SHP77 treated with DMSO at 0.1 percent for 48 hours (cell line): ENCODE measurements around the gene RGL2.
"Not testable (repeated sequence)": the region's sequence is repeated elsewhere in the genome, so short reads cannot be mapped to it uniquely, and the experiment has no call there.

Experiments used
- DNase-seq: peaks from one replicate; lab custom pipeline; 2025; lab: John Stamatoyannopoulos, UW

RGL2 gene

DNA sequence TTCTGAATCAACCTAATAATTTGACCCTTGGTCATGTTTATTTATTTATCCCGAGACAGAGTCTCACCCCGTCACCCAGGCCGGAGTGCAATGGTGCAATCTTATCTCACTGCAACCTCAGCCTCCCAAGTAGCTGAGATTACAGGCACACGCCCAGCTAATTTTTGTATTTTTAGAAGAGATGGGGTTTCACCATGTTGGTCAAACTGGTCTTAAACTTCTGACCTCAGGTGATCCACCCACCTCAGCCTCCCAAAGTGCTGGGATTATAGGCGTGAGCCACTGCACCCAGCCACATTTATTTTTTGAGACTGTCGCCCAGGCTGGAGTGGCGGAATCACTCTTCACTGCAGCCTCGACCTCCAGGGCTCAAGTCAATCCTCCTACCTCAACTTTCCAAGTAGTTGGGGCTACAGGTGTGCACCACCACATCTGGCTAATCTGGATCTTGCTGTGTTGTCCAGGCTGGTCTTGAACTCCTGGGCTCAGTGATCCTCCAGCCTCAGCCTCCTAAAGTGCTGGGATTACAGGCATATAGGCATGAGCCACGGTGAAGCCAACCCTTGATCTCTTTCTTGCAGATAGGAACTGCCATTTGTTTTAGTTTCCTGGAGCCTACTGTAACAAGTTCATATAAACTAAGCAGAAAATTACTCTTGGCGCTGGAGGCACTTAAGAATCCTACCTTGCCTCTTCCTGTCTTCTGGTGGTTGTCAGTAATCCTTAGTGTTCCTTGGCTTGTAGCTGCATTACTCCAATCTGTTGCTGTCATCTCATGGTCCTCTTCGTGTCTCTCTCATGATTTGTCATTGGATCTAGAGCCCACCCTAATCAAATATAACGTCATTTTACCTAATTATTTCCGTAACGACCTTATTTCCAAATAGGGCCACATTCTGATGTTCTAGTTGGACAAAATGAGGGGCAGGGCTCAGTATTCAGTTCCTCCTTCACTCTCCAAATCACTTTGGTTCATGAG is 24.5 kb downstream of the RGL2 start:
- DNase-seq = no peak

DNA sequence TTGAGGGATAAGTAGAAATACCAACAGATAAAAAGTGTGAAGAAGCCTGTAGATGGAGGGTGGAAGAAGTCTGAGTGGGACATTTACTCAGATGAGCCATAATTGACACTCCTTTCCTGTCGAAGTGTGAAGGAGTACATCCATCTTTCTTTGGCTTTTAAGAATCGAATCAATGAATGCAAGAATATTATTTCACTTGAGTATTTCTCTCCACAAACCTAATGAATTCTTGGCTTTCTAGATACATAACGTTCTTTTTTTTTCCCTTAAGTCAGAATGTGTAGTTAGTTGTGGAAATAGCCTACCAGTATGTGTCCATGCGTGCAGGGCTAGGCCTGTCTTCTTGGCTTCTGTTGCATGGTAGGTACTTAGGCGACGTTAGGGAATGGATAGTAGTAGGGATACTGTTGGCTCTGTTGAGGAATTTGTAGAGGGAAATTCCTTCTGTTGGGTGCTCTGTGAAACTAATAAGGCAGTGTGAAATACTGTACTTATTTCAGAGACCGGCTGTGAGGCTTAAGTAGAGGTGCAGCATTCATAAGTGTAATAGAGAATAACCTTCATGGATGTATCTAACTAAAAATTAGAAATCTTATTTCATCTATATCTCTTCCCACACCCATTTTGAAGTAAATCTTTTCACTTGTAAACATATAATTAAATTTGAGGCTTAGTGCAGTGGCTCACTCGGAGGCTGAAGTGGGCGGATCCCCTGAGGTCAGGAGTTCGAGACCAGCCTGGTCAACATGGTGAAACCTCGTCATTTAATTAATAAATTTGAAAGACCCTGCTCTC is 25.4 kb downstream of the RGL2 start:
- DNase-seq = no peak

DNA sequence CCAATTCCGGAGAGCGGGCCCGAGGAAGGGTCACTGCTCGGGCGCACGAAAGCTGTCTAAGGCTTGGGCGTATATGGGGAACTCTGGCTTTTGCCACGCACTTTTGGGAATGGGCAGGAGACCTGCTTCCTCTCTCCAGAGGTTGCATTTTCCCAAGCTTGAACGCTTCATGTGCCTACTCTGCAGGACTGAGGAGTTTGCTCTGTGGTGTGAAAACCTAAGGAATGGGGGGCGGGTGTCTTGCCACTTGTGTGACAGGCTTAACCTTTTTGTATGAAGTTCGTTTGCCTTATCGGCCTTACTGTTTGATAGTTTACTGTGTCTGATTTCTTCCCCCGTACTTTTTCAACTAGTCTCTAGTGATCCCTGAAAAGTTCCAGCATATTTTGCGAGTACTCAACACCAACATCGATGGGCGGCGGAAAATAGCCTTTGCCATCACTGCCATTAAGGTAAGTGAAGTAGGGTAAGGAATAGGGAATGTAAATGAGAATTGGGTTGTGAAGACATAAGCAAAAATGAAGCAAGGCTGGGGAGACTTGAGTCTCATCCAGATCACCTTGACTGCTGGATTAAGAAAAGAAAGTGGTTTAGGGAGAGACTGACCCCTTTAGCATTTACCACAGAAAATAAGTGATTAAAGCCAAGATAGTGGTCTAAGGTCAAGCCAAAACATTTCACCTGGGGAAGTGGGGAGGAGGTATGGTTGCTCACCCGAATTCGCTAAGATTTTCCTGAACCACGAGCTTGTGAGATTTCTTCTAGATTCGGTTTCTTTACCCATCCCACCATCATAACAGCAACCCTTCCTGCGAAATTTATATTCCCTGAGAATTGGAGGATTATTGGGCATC is 26.2 kb downstream of the RGL2 start:
- DNase-seq = no peak

DNA sequence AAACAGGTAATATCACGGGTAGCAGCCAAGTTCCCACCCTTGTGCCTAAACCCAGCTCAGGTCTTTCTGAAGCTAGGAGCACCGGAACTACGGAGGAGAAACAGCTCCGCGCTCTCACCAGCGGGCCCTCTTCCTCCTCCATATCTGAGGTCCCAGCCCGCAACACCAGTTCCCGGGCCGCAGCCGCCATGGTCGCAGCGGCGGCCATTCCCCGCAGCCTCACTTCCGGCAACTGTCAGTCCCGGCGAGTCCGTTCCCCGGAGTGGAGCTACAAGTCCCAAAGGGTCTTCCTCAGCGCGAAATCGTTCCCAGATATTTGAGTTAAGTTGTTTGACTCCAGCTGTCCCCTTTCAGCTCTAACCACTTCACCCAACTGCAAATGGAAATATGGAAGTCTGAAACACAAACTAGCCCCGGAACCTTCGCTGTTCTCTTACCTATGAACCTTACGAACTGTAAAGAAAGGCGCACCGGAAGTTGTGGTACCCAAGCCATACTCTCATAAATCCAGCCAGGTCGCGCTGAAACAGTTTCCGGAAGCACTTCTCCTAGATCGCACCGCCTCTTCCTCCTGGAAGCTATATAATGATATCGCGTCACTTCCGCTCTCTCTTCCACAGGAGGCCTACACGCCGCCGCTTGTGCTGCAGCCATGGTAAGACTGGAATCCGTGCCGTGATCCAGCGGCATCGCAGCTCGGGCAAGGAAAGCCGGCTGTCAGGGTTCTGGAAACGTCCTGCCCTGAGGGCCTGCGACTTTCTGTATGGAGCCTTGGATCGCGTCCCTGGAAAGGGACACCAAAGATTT is 27.1 kb downstream of the RGL2 start, which contains the start of the genes RPS18 and VPS52:
RPS18 (plus strand) TSS at position 608 of the 807 bp plus-strand sequence; CDS start at position 653, 45 bp downstream.
VPS52 (minus strand) TSS at position 409 of the 807 bp plus-strand sequence; CDS start at position 208, 201 bp downstream.
- peak; percentile 93 for DNase-seq

DNA sequence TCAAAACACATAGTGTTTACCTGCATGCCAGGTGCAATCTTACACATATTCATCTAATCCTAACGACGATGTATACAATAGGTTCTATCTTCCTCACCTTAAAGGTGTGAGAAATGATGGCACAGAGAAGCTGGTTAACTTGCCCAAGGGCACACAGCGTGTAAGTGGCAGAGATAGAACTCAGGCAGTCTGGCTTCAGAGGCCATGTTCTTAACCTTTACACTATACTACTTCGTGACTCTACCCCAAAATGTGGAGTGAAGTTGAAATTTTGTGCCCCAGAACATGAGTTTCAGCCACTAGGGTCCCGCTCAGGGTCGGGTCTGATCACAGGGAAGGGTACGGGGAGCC is 27.6 kb downstream of the RGL2 start:
- DNase-seq = peak; percentile 50

DNA sequence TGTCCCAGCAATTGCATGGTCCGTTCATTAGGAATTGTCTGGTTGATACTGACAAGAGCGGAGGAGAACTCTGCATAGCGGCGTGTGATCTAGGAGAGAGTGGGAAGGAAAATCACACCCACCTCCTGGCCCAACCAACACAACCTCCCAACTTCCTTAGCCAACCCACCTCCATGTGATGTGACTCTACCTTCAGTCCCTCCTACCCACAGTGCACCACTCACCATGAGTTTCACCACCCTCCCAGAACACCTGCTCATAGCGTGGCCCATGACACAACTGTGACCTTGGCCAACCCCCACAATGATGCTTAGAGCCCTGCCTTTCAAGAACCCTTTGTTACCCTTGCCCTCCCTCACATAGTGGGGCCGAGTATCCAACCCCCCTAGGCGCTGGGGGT is 34.7 kb downstream of the RGL2 start:
- no peak for DNase-seq

DNA sequence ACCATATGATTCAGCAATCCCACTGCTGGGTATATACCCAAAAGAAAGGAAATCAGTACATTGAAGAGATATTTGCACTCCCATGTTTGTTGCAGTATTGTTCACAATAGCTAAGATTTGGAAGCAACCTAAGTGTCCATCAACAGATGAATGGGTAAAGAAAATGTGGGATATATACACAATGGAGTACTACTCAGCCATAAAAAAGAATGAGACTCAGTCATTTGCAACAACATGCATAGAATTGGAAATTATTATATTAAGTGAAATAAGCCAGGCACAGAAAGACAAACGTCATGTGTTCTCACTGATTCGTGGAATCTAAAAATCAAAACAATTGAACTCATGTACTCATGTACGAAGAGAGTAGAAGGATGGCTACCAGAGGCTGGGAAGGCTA is 36.3 kb downstream of the RGL2 start:
- DNase-seq = not testable (repeated sequence)

DNA sequence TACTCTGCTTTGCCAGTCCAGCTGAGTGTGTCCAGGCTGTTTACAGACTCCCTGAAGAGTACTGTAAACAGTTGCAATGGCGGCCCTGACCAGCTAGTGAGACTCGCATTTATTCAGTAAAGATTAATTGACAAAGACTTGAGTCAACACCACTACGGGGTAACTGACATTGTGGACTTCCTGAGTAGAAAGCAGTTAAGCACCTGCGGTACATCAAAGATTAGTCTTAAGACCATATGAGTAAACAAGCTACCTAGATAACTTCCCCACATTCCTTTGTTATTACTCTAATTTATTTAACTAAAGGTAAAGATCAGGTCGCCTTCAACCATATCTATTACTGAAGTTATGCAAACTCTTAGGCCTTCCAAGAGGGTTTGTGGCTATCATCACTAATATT is 39.7 kb downstream of the RGL2 start:
- DNase-seq = no peak

DNA sequence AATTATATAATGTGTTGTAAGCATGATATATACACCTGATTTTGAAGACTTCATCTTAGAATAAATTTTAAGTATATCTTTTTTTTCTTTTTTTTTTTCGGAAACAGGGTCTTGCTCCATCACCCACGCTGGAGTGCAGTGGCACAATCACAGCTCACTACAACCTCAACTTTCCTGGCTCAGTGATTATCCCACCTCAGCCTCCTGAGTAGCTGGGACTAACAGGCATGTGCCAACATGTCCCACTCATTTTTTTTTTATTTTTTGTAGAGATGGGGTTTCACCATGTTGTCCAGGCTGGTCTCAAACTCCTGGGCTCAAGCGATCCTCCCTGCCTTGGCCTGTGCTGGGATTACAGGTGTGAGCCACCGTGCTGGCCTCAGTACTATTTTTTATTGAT is 44.2 kb downstream of the RGL2 start:
- DNase-seq = no peak

DNA sequence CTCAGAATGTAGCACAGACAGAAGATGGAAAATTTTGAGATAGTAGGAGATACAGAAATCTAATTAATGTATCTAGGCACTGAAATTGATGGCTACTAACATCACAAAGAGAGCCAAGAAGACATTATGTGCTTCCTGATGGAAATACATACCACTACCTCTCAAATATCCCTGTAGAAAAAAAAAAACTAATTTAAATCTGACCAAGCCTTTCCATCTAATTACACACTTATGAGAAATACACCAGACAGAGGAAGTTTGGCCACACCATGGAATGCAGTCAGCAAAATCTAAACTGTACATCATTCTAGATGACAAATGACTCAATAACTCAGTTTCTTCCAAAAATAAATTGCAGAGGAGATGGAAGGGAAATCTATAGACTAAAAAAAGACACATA is 46.0 kb downstream of the RGL2 start:
- no peak for DNase-seq

DNA sequence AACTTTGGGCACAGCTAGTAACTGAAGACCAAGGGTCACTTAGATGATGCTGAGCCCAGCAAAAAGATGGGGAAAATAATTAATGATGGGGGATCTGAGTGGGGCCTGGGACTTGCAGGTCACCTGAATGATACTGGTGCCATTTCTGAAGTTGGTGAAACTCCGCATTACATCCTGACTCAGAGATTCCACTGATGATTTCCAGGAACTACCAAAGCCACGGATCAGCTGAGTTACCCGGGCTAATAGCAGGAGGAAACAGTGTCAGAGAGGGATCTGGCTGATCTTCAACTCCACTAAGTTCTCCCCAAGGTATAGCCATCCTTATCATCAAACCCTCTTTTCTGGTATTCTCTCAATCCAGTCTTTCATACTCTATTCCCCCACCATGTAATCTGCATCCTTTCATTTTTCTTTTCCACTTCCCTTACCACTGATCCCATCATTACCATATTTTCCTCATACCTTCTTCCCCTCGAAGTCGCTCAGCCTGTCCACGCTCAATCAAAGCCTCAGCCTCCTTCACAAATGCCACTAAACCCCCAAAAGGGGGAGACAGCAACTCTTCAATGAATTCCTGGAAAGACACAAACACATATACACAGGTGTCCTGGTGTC is 47.2 kb downstream of the RGL2 start:
- no peak for DNase-seq

DNA sequence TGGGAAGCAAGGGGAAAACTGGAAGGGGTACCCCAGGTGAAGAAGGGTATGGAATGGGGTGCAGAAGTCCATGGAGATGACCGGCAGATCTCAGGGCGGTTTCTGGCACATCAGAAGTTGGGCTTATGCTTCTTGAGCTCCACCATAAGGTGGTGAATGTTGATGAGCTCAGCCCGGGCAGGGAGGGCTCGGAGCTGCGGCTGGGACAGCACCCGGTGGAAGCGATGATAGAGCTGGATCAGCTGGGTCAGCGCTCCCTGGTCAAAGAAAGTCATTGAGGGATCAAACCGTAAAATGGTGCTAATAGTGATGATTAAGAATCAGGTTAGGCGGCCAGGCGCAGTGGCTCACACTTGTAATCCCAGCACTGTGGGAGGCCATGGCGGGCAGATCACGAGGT is 48.0 kb downstream of the RGL2 start:
- DNase-seq = no peak

DNA sequence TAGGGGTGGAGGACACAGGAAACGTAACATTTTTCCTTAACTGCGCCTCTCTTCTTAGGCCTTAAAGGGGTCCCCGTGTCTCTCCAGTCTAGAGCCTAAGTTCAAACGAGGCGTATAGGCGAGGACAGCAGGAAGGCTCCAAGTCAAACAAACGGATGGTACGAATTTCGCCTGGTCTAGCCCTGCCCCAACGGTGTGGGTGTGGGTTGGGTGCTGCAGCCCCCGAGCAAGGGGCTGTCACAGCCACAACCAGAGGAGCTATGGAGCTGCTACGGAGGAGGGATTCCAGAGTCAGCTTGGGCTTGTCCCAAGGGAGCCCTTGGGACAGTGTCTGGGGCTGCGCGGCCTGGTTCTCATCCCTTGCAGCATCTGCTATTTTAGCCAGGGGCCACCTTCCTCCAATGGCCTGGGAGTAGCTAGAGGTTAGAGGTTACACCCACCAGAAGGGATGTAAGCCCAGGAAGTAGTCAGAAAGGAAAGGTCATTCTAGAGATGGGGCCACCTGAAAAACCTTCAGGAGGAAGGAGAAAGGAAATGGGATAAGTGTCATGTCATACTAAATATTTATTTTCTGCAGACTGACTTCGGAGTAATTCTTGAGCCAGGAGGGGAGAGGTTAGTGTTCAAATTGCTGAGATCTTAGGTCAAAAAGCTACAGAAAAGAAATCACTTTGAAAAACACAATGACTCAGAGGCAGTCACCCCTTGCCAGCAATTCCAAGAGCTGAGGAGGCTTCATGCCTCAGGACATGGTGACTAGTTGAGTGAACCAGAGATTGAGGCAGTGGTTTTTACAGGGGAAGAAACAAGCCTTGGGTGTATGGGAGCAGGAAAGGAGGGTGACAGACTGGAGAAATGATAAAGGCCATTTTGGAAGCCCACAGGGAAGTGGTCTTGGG is 48.8 kb downstream of the RGL2 start:
- no peak for DNase-seq

DNA sequence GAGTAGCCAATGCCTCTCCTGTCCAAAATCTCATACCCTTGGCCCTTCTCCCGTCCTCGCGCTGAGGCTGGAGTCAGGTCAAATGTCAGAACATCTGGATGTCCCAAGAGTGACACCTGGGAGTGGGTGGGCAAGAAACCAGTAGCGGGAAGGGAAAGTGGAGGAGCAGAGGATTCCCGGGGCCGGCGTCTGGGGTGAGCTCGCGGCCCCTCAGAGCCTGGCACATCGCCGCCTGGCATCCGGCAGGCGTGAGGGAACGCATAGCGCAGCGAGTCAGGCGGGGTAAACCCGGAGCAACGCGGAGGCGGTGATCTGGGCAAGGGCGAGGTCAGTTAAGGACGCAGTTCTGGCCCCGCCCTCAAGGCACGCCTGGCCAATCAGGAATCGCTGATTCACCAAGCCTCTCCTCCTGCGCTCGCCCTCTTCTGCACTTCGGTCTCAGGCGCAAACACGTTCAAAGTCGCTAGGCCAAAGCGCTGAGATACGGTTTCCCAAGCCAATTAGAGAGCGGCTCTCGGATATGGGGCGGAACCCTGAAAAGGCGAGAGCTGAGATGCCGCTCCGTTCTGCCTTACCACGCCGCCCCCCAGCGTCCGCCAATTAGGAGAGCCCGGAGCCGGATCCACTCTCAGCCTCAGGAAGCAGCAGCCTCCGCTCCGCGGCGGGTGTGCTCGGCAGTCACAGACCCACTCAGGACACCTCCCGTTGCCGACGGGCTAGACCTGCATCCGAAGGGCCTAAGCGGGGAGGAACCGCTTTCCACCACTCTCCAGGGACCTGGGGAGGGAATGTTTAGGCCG is 49.6 kb downstream of the RGL2 start:
- peak; percentile 97 for DNase-seq

DNA sequence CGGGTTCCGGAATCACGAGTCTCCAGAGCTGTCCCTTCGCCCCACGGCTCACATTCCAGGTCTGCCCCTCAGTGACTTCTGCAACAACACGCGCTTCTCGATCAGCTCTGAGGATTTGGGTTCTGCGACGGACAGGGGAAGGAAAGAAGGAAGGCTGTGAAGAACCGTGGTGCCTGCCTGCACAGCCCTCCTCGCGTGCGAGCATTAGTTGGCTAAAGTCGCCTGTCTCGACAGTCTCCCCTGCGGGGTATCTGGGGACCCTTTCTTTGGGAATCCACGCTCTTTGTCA is 50.2 kb downstream of the RGL2 start:
- DNase-seq = peak; percentile 45

DNA sequence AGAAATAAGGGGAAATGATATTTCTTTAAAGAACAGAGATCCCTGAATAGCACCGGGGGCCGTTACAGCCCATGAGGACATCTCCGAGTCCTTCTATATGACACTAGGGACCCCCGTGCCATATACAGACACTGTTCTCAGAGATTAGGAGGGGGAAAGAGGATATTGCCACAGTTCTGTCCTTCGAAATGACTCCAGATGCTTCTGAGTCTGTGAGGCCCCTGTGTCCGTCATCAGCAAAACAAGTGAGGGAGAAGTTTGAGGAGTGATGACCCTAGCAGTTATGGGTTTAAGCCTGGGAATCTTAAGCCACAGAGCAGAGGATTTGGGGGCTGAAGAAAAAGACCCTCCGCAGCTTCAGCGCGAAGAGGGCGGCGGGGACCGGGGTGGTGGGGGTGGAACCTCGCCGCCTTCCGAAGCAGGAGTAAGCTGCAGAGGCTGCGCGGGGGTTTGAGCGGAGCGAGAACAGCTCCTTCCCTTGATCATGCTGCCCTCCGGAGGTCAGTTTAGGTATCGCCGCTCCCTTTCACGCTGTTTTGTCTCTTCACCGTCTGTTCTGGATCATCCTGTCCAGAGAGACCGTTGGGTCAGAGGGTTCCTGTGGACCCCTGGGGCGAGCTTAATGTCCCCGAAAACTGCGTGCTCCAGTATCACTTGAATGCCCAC is 50.6 kb downstream of the RGL2 start:
- DNase-seq = peak; percentile 45

DNA sequence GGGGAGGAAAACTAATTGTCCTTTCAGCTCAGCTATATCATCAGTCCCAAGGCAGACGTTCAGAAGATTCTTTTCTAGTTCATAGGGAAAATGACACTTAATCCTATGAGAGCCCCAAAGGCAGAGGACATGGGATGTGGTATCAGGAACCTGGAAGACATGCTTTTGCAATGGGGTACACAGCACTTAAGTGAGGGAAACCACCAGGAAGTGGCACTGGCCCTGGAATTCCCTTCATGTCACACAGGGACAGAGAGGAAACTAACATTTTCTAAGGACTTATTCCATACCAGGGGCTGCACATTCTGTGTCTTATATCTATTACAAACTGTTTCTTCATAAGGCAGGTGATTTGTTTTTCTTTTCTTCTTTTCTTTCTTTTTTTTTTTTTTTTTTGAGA is 55.3 kb downstream of the RGL2 start:
- DNase-seq = no peak

DNA sequence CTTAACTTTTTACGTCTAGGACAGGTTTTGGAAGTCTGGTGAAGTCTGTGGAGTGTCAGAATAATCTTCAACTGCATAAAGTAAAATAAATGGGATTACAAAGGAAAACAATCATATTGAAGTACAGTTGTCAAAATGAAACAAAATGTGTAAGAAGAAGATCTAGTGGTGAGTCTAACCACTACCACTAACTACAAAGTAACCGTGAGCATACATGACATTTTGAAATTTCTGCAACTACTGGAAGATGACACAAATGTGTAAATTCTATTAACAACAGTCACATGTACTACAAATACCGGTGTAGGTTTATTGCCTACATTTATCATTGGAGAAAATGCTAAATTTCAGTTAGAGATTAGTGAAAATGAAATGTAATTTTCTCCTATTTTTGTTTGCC is 56.8 kb downstream of the RGL2 start:
- no peak for DNase-seq
